Neutrophil (primary cell): ENCODE measurements around the gene ZSCAN22.

Experiments used
- H3K27ac ChIP-seq: fragments of 200-600 bp; sonication (generic); 2 replicates; pipeline ENCODE4 v1.5.1; 2016; ENCODE audit warnings: mild to moderate bottlenecking, moderate library complexity
- H3K27me3 ChIP-seq: fragments of 200-600 bp; sonication (generic); 2 replicates; pipeline ENCODE4 v1.6.0; 2016; ENCODE audit warnings: mild to moderate bottlenecking
- H3K36me3 ChIP-seq: fragments of 200-600 bp; sonication (generic); 2 replicates; pipeline ENCODE4 v1.5.1; 2017
- H3K4me1 ChIP-seq, 2 experiments: fragments of 200-600 bp in 1 of 2; sonication (generic) in 1 of 2; 1 replicate in 1 of 2; 2 replicates in 1 of 2; pipeline versions ENCODE4 v1.5.1 to v1.6.1; 2013 to 2016; ENCODE audit warnings: low read depth in 1 of 2, low read length in 1 of 2, mild to moderate bottlenecking in 1 of 2, moderate library complexity in 1 of 2; ENCODE audit not compliant: control insufficient read depth in 1 of 2, insufficient read depth in 1 of 2
- H3K4me3 ChIP-seq, 2 experiments: fragments of 200-600 bp in 1 of 2; sonication (generic) in 1 of 2; 1 replicate in 1 of 2; 2 replicates in 1 of 2; pipeline ENCODE4 v1.5.1; 2013 to 2016; ENCODE audit warnings: low read depth in 1 of 2, low read length in 1 of 2, mild to moderate bottlenecking in 1 of 2, moderate library complexity in 1 of 2
- H3K9me3 ChIP-seq: fragments of 200-600 bp; sonication (generic); 2 replicates; pipeline ENCODE4 v1.5.1; 2016
- TF ChIP-seq, protein P1 (sequence below): fragments of 200-600 bp; sonication (generic); IDR thresholded peaks from 2 replicates; pipeline ENCODE4 v1.5.1; 2016; ENCODE audit warnings: antibody characterized with exemption

ZSCAN22 gene

DNA sequence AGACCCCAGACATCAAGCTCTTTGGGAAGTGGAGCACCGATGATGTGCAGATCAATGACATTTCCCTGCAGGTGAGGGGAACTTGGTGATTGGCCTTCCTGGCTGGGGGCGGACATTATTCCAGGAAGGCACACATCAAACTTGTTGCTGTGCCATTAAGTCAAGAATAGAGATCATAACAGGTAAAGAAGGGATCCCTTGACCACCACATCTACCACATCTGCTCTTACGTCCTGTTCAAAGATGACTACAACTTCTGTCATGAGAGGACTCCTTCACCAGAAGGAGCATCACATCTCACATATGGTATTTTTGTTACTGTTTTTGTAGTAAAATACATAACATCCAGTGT is 61.4 kb downstream of the ZSCAN22 start:
- H3K9me3 ChIP-seq = no peaks in the 10 kb centered on the region
- no peaks in the 10 kb centered on the region for H3K27me3 ChIP-seq
- H3K36me3 ChIP-seq = peaks cover 6% of the 10 kb centered on the region
- peaks cover 20 to 21% of the 10 kb centered on the region in 2 experiments for H3K4me1 ChIP-seq
- H3K27ac ChIP-seq = no peak overlapping the region
- TF ChIP-seq, protein P1, sequence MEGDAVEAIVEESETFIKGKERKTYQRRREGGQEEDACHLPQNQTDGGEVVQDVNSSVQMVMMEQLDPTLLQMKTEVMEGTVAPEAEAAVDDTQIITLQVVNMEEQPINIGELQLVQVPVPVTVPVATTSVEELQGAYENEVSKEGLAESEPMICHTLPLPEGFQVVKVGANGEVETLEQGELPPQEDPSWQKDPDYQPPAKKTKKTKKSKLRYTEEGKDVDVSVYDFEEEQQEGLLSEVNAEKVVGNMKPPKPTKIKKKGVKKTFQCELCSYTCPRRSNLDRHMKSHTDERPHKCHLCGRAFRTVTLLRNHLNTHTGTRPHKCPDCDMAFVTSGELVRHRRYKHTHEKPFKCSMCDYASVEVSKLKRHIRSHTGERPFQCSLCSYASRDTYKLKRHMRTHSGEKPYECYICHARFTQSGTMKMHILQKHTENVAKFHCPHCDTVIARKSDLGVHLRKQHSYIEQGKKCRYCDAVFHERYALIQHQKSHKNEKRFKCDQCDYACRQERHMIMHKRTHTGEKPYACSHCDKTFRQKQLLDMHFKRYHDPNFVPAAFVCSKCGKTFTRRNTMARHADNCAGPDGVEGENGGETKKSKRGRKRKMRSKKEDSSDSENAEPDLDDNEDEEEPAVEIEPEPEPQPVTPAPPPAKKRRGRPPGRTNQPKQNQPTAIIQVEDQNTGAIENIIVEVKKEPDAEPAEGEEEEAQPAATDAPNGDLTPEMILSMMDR = no peak
- H3K4me3 ChIP-seq = peak overlapping the region in 1 of 2 experiments; percentile 69
